HTR-8/SVneo (cell line): ENCODE data around the gene ZNF487.
"Not testable (repeated sequence)": the region's sequence is repeated elsewhere in the genome, so short reads cannot be mapped to it uniquely, and the experiment has no call there.

ENCODE experiments used
- DNase-seq: peaks from one replicate; pipeline ENCODE4 v3.0.0; 2011; ENCODE audit warnings: low spot score, mixed read lengths; ENCODE audit not compliant: insufficient read length
- FAIRE-seq: peaks from 2 replicates; lab custom pipeline; 2011; peaks lifted over from hg19 to GRCh38; lab: Jason Lieb, UNC

ZNF487 gene

DNA sequence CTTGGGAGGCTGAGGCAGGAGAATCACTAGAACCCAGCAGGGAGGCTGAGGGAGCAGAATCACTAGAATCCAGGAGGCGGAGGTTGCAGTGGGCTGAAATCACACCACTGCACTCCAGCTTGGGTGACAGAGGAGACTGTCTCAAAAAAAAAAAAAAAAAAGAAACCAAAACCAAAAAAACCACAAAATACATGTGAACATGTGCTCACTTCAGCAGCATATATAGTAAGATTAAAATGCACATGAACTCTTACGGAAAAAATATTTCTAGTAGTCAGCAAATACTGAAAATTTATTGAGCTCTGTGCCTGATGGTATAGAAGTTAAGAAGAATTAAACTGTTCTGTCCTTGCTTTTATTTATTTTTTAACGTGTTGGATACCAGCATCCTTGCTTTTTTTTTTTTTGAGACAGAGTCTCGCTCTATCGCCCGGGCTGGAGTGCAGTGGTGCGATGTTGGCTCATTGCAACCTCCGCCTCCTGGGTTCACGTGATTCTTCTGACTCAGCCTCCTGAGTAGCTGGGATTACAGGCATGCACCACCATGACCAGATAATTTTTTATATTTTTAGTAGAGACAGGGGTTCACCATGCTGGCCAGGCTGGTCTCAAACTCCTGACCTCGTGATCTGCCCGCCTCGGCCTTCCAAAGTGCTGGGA, 9.6 kb upstream of the ZNF487 start:
- DNase-seq (no peak), FAIRE-seq (no peak)

DNA sequence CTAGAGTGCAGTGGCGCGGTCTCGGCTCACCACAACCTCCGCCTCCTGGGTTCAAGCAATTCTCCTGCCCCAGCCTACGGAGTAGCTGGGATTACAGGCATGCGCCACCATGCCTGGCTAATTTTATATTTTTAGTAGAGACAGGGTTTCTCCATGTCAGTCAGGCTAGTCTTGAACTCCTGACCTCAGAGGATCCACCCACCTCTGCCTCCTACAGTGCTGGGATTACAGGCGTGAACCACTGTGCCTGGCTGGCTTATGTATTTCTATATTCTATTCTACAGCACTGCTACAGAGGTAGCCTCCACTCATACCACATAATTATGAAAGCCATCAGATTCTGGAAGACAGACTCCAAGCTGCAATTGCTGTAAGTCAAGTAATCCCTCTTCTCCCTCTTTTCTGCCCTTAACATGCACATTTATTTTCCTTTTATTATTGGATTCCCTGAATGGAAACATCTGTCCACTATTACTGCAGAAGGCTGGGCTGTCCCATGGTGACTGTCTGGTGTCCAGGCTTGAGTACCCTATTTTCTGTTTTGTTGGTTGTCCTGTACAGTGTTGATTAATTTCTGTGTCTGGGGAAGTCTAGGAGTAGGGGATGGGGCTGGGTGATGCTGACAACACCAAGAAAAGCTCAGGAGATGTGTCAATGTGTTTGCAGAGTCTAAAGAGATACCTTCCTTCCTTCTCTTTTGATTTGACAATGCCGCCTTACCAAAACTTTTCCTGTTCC, 5.8 kb upstream of the ZNF487 start:
- DNase-seq (no peak), FAIRE-seq (no peak)

DNA sequence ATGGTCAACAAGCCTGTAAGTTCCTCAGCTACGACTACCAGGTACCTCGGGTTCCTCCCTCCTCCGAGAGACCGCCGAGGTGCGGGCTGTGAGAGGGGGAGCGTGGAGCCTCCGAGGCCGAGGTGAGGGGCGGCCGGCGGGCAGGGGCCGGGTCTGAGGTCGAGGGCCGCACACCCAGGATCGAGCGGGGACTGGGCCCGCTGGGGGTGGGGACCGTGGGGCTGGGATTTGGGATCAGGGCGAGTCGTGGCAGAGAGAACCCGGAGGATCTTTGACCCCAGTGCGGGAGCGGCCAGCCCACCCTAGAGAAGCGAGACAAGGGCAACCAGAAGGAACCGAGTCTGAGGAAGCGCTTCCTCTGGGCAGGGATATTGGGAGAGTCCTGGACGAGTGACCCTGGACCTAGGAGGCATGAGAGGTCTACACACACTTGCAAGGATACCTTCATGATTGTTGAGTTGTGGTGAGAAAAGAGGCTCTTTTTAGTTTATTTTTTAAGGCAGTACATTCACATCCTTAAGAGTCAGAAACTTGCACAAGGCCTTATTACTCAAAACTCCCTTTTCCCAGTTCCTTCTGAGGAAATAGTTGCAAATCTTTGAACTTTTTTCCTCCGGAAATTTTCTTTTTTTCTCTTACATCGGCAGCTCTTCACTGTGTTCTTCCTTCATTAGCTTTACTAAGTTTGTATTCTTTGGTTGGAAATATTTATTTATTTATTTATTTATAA, 395 bp downstream of the ZNF487 start:
- no peak for FAIRE-seq
- no peak for DNase-seq

GRCh38 chr10:43440463-43441134, 3.7 kb downstream of the ZNF487 start:
- FAIRE-seq (no peak), DNase-seq (no peak)

DNA sequence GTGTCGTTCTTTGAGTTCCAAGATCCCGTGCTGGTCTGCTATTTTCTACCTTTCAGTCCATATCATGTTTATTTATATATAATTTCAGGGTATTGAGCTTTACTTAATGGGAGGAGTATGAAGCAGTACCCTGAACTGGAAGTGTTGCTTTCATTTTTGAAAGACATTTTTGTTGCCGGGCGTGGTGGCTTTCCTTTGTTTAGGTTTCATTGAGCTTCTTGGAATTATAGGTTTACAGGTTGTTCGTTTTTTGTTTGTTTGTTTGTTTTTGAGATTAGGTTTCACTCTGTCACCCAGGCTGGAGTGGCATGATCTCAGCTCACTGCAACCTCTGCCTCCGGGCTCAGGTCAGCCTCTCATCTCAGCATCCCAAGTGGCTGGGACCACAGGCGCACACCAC, 7.4 kb downstream of the ZNF487 start:
- FAIRE-seq (no peak), DNase-seq (no peak)

DNA sequence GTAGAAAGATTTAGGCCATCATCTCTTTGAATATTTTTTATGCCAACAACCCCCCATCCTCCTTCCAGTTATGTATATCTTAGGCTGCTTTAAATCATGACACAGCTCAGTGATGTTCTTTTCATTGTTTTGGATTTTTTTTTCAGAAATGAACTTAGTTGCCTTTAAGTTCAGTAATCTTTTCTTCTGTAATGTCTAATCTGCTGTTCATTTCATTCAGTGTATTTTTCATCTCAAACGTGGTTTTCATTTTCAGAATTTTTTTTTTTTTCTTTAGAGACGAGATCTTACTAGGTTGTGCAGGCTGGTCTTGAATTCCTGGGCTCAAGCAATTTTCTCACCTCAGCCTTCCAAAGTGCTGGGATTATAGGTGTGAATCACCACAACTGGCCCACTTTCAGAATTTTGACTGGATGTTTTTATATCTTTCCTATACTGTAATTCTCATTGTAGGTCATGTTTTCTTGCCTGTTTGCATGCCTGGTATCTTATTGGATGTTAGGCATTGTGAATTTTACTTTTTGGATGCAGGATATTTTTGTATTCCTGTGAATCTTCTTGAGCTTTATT, 8.1 kb downstream of the ZNF487 start:
- no peak for FAIRE-seq
- no peak for DNase-seq

- not testable (repeated sequence) for DNase-seq, FAIRE-seq
Observed at GRCh38 chr10:43446219-43447017, 9.5 kb downstream of the ZNF487 start.

DNA sequence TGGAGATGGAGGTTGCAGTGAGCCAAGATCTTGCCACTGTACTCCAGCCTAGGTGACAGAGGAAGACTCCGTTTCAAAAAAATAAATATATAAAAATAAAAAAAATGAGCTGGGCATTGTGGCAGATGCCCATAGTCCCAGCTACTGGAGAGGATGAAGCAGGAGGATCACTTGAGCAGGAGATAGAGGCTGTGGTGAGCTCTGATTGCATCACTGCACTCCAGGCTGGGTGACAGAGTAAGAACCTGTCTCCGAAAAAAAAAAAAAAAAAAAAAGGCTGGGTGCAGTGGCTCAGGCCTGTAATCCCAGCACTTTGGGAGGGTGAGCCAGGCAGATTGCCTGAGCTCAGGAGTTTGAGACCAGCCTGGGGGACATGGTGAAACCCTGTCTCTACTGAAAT, 11.8 kb downstream of the ZNF487 start:
- FAIRE-seq = no peak
- no peak for DNase-seq

- FAIRE-seq (no peak), DNase-seq (no peak)
Observed at GRCh38 chr10:43452356-43452914, 15.5 kb downstream of the ZNF487 start.

DNA sequence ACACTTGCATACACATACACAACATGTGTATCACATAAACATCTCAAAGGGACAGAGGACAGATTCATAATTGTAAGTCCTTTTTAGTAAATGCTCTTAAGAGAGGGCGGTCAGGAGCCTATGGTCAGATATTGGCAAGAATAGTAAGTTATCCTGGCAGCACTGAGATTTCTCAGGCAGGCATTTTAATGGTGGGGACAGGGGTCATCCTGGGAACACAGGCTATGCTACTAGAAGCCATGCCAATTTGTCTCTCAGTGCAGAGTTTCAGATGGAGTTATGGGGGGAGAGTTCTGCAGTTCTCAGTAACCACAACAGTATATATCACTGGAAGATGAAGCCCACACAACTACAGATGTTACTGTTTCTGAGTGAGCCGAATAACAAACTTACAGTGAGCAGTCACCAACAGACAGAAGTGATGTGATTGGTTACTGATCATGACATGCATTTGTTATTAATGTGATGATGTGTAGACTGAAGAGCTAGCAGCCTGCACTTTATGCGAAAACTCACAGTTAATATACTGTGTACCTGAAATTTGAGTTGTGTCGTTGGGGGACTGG, 16.4 kb downstream of the ZNF487 start:
- FAIRE-seq (no peak), DNase-seq (no peak)

DNA sequence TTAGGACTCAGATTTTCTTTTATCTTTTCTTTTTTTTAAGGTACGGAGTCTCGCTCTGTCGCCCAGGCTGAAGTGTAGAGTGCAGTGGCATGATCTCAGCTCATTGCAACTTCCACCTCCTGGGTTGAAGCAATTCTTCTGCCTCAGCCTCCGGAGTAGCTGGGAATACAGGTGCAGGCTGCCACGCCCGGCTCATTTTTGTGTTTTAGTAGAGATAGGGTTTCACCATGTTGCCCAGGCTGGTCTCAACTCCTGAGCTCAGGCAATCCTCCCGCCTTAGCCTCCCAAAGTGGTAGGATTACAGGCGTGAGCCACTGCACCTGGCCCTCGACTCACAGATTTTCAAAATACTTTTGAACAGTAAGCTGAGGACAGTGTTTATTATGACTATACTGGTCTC, 17.1 kb downstream of the ZNF487 start:
- not testable (repeated sequence) for FAIRE-seq

GRCh38 chr10:43456561-43456960, 19.6 kb downstream of the ZNF487 start:
- FAIRE-seq = not testable (repeated sequence)

More for the DNA sequence above, 17.1 kb downstream of the ZNF487 start:
- not testable (repeated sequence) for DNase-seq

DNA sequence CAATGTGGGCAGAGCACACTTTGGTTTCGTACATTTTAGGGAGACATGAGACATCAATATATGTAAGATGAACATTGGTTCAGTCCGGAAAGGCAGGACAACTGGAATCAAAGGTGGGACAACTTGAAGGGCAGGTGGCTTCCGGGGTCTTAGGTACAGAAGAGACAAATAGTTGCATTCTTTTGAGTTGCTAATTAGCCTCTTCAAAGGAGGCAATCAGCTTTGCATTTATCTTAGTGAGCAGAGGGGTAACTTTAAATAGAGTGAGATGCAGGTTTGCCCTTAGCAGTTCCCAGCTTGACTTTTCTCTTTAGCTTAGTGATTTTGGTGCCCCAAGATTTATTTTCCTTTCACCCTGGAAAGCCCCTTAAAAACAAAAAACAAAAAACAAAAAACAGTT, 21.3 kb downstream of the ZNF487 start:
- FAIRE-seq = no peak
- no peak for DNase-seq

More at GRCh38 chr10:43456561-43456960, 19.6 kb downstream of the ZNF487 start:
- not testable (repeated sequence) for DNase-seq

GRCh38 chr10:43461950-43462349, 25.0 kb downstream of the ZNF487 start:
- FAIRE-seq (no peak), DNase-seq (peak; percentile 77)

- not testable (repeated sequence) for FAIRE-seq, DNase-seq
Observed at GRCh38 chr10:43465086-43465735, 28.3 kb downstream of the ZNF487 start.

DNA sequence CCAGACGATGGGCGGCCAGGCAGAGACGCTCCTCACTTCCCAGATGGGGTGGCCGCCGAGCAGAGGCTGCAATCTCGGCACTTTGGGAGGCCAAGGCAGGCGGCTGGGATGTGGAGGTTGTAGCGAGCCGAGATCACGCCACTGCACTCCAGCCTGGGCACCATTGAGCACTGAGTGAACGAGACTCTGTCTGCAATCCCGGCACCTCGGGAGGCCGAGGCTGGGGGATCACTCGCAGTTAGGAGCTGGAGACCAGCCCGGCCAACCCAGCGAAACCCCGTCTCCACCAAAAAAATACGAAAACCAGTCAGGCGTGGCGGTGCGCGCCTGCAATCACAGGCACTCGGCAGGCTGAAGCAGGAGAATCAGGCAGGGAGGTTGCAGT, 28.8 kb downstream of the ZNF487 start:
- not testable (repeated sequence) for FAIRE-seq, DNase-seq

DNA sequence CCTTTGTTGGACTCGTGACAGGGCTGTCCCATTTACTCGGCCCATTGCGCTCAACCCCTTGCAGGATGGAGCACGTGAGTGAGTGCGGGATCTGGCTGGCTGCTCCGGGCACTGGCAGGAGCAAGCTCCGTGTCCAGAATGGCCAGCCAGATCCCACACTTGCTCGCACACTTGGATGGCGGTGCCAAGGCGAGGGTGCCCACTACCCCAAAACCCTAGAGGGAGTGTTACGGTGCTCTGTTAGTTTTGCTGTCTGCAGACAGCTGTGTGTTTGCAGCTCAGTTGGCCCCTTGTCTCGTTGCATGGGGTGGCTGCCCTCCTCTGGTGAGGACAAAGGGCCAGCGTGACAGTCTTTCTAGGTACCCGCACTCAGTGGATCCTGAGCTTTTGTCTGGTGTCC, 34.2 kb downstream of the ZNF487 start:
- FAIRE-seq (no peak), DNase-seq (no peak)
